COLO829 (cell line): ENCODE data around the gene IFI30.
"Not testable (repeated sequence)": the region's sequence is repeated elsewhere in the genome, so short reads cannot be mapped to it uniquely, and the experiment has no call there.

Experiments used
- DNase-seq: peaks from one replicate; pipeline ENCODE4 v3.0.0; 2012; ENCODE audit warnings: low spot score

Gene IFI30

DNA sequence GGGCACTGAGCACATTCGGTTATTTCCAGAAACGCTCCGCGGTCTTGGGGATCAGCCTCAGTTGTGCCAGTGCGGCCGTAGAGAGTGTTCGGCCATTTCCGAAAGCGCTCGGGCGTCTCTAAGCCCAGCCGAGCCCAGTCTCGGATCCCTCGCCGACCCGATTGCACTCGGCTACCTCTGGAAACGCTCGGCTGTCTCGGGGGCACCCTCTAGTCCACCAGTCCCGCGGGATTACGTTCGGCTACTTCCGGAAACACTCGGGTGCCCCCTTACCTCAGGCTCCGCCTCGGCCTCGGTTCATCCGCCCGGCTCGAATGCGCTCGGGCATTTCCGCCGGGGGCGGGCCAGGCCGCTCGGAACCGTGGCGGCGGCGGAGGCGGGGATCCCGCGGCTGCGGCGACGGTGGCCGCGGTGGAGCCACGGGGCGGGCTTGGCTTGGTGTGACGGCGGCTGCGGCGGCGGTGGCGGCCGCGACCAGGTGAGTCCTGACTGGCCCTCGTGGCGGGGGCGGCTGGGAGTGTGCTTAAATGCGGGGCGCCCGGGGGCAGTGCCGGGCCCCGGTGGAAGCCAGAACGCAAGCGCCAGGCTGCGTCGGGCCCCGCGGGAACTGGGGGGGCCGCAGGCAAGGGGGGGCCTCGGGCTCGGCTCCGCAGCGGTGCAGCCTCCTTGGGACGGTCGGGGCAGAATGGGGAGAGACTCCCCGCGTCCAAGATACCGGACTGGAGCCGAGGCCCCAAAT, 20.6 kb upstream of the IFI30 start, which contains the start of gene PIK3R2:
PIK3R2 (plus strand) TSS at position 347 of the 739 bp plus-strand sequence. CDS start 2,717 bp downstream, outside the sequence.
- DNase-seq, result peak; percentile 100

- DNase-seq, result no peak
Observed at GRCh38 chr19:18153556-18154134, 20.0 kb upstream of the IFI30 start.

DNA sequence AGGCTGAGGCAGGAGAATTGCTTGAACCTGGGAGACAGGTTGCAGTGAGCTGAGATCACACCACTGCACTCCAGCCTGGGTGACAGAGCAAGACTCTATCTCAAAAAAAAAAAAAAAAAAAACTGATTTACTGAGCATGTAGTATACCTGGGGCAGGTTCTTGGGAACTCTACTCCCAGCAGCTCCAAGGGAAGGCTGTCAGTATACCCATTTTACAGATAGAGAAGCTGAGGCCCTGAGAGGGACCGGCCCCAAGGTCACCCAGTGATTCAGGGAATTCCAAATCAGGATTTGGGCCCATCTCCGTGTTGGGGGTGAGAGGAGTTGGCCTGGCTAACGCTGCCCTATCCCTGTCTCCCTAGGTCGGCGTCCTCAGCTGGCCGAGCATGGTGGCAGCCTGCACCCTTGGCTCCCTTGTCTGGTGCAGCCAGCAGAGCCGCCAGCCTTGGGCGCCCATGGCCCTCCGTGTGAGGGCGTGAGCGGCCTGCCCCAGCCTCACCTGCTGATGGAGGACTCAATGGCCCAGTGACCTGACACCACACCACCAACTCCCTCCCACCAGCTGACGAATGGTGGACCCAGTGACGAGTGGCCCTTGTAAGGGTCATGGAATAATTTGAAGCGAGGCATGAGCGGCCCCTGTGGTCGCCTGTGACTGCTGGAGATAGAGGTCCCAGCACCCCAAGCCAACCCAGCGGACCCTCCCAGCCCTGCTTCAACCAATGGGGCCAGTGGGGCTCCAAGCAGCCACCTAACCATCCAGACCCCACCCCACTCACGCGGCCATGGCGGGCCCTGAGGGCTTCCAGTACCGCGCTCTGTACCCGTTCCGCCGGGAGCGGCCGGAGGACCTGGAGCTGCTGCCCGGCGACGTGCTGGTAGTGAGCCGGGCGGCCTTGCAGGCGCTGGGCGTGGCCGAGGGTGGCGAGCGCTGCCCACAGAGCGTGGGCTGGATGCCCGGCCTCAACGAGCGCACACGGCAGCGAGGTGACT, 18.2 kb upstream of the IFI30 start:
- DNase-seq, result no peak

GRCh38 chr19:18156268-18156667, 17.3 kb upstream of the IFI30 start:
- DNase-seq, result no peak

GRCh38 chr19:18156841-18157464, 16.7 kb upstream of the IFI30 start:
- DNase-seq, result peak; percentile 69

DNA sequence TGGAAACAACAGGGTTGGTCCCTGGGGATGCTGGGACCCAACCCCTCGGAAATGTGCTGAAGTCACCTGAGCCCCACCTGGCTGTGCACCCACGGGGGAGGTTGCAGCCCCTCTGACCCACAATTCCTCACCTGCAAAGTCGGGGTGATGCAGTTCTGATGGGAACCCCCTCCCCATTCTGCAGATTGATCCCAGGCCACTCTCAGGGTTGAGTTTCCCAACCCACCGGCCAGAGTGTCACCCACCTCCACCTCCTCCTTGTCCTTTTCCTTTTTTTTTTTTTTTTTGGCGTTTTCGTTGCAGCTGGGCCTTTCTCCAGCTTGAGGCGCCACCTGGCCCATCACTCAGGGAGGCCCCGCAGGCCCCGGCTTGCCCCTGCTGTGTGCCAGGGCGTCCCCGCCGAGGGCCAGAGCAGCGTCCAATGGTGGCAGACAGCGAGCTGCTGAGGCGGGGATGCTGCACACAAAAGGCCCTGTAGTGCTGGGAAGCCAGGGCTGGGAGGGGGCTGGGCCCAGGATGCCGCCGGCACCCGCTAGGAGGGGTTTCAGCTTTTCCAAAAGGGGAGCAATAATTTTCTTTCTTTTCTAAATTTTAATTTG, 16.0 kb upstream of the IFI30 start:
- no peak for DNase-seq

GRCh38 chr19:18158467-18158866, 15.1 kb upstream of the IFI30 start:
- no peak for DNase-seq

DNA sequence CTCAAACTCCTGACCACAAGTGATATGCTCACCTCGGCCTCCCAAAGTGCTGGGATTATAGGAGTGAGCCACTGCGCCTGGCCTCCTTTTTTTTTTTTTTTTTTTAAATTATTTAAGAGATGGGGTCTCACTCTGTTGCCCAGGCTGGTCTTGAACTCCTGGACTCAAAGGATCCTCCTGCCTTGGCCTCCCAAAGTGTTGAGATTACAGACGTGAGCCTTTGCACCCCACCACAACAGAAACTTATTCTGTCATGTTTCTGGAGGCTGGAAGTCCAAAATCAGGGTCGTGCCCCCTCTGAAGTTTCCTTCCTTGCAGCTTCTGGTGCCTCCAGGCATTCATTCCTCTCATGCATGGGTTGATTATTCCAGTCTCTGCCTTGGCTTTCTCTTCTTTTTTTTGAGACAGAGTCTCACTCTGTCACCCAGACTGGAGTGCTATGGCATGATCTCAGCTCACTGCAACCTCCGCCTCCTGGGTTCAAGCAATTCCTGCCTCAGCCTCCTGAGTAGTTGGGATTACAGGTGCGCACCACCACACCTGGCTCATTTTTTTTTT, 14.5 kb upstream of the IFI30 start:
- DNase-seq, result not testable (repeated sequence)

DNA sequence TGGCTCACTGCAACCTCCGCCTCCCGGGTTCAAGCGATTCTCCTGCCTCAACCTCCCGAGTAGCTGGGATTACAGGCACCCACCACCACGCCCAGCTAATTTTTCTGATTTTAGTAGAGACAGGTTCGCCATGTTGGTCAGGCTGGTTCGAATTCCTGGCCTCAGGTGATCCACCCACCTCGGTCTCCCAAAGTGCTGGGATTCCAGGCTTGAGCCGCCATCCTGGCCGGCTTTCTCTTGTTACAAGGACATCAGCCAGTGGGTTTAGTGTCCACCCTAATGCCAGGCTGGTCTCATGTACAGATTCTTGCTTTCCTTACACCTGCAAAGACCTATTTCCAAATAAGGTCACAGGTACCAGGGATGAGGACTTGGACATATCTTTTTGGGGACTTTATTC, 13.8 kb upstream of the IFI30 start:
- DNase-seq, result no peak

GRCh38 chr19:18160493-18160970, 13.1 kb upstream of the IFI30 start:
- no peak for DNase-seq

DNA sequence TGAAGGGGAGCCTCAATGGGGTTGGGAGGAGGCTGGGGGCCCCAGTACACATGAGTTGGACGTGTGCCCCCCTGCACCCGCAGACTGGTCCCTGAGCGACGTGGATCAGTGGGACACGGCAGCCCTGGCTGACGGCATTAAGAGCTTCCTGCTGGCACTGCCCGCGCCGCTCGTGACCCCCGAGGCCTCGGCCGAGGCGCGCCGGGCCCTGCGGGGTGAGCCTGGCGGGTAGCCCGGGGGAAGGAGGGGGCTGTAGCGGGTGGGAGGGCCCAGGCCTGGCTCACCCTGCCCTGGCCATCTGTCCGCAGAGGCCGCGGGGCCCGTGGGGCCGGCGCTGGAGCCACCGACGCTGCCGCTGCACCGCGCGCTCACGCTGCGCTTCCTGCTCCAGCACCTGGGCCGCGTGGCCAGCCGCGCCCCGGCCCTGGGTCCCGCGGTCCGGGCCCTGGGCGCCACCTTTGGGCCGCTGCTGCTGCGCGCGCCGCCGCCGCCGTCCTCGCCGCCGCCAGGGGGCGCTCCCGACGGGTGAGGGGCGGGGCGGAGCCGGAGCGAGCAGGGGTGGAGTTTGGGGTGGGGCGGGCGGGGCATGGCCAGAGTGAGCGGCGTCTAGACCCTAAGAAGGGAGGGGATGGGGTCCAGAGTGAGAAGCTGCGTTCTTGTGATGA, 12.5 kb upstream of the IFI30 start:
- DNase-seq, result peak; percentile 67

DNA sequence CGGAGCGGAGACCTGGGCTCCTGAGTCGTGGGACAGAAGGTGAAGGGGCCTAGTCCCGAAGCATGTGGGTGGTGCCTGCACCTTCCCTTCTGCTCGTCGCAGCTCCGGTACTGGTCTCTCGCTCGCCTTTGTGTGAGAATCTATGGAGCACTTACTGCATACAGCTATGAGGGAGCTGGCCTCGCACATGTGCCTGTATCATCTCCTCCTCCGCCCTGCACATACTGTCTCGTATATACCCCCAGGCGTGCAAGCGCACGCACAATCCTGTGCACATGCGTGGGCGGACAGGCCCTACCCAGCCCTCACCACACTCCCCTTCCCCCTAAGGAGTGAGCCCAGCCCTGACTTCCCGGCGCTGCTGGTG, 12.0 kb upstream of the IFI30 start:
- DNase-seq, result no peak

GRCh38 chr19:18164072-18164471, 9.5 kb upstream of the IFI30 start:
- no peak for DNase-seq

DNA sequence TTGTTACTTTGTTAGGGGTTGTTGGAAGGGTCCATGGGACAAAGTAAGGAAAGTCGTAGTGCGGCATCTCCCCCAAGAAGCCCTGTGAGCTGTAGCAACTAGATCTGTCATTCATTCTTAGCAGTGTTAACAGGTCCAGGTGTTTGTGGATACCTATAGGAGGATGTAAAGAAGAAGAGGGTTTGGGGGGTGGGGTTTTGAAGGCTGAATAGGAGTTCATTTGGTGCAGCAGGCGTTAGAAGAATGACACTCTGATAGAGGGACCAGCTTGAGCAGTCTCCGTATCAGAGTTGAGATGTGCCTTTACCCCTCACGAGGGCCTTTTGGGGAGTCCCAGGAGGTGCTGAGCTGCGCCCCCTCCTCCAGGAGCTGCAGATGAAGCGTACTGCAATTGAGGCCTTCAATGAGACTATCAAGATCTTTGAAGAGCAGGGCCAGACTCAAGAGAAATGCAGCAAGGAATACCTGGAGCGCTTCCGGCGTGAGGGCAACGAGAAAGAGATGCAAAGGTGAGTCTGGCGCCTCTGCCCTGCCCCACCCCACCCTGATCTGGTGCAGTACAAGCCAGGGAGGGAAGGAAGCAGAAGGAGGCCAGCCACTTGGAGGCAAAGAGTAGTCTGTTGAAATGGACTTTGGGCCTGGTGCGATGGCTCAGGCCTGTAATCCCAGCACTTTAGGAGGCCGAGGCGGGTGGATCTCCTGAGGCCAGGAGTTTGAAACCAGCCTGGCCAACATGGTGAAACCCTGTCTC, 7.6 kb upstream of the IFI30 start:
- no peak for DNase-seq

GRCh38 chr19:18167011-18167410, 6.6 kb upstream of the IFI30 start:
- no peak for DNase-seq

DNA sequence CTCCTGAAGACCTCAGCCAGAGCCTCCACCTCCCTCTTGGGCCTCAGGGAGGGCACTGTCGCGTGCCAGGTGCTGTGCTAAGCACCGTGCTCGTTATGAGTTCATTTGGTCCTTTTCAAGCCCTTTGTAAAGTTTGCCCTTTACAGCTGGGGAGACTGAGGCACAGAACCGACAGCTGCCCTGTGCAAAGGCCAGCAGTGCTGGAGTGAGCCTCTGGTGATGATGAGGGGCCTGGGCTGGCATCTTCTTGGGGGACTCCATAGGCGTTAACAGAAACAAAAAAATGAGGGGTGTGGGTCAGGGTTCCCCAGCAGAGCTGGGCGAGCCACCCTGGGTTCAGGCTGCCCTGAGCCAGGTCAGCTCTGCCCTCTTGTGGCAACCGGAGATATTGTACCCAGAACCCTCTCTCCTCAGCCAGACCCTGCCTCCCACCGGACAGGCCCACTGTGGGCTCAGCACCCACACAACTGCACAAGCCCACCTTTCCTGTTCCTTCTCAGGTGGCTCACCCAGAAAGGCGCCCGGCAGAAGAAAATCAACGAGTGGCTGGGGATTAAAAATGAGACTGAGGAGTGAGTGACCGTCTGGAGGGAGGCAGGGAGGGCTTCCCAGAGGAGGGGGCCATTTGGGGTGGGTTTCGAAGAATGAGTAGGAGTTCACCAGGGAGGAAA, 5.5 kb upstream of the IFI30 start:
- peak; percentile 58 for DNase-seq

DNA sequence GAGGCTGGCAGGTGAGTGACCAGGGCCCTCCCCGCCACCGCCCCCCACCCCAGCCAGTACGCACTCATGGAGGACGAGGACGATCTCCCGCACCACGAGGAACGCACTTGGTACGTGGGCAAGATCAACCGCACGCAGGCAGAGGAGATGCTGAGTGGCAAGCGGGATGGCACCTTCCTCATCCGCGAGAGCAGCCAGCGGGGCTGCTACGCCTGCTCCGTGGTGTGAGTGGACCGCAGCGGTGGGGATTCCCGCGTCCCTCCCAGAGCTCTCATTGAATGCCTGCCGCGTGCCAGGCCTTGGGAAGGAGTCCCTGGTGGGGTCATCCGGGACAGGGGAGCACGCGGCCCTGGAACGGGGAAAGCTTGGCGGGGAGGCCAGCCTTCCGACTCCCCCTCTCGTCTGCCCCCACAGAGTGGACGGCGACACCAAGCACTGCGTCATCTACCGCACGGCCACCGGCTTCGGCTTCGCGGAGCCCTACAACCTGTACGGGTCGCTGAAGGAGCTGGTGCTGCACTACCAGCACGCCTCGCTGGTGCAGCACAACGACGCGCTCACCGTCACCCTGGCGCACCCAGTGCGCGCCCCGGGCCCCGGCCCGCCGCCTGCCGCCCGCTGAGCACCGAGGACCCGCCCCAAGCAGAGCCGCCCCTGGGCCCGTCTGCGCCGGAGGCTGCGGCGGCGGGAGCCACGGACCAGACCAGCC, 4.8 kb upstream of the IFI30 start:
- no peak for DNase-seq

GRCh38 chr19:18170714-18171255, 2.8 kb upstream of the IFI30 start:
- no peak for DNase-seq
